ENCODE measurements around the gene GPBP1.

DNA sequence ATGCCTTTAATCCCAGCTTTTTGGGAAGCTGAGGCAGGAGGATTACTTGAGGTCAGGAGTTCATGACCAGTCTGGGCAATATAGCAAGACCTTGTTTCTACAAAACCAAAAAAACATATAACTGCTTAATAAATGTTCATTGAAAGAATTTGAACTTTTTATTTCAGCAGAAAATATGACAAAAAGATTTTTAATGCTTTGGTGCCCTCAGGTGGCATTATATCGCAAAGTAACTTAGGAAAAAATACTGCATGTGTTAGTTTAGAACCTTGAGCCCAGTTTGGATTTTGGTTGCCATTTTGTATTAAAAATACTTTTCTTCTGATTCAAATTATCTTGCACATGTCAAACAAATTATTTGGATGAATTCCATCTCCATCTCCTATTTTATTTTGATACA, 103.2 kb downstream of the GPBP1 start:
- TF ChIP-seq, protein P1, sequence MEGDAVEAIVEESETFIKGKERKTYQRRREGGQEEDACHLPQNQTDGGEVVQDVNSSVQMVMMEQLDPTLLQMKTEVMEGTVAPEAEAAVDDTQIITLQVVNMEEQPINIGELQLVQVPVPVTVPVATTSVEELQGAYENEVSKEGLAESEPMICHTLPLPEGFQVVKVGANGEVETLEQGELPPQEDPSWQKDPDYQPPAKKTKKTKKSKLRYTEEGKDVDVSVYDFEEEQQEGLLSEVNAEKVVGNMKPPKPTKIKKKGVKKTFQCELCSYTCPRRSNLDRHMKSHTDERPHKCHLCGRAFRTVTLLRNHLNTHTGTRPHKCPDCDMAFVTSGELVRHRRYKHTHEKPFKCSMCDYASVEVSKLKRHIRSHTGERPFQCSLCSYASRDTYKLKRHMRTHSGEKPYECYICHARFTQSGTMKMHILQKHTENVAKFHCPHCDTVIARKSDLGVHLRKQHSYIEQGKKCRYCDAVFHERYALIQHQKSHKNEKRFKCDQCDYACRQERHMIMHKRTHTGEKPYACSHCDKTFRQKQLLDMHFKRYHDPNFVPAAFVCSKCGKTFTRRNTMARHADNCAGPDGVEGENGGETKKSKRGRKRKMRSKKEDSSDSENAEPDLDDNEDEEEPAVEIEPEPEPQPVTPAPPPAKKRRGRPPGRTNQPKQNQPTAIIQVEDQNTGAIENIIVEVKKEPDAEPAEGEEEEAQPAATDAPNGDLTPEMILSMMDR (IDR thresholded peaks at IDR 0.05; ENCODE audit: low read length) = peak; percentile 45; the same call in 1 of the 2 replicates
- TF ChIP-seq EZH2 (IDR thresholded peaks at IDR 0.05; ENCODE audit: borderline replicate concordance, low read length) = no peak

Measured in OCI-LY1 (cell line).